GM21737 (cell line): Measurements from ENCODE around the gene PPFIA3.

Experiments
- ATAC-seq: cut with Tn5 transposase; IDR thresholded peaks from one replicate; pipeline ENCODE4 v1.9.1; 2021; ENCODE audit warnings: mild to moderate bottlenecking, moderate library complexity; ENCODE audit not compliant: unreplicated experiment

PPFIA3 gene

GRCh38 chr19:49102303-49102702, 17.0 kb upstream of the PPFIA3 start:
- no peak for ATAC-seq

- ATAC-seq: no peak
Observed at GRCh38 chr19:49103331-49104085, 15.8 kb upstream of the PPFIA3 start.

- ATAC-seq: no peak
Observed at GRCh38 chr19:49104229-49104864, 15.0 kb upstream of the PPFIA3 start.

GRCh38 chr19:49106648-49107135, 12.7 kb upstream of the PPFIA3 start:
- ATAC-seq: no peak

- ATAC-seq: no peak
Observed at GRCh38 chr19:49107625-49108459, 11.5 kb upstream of the PPFIA3 start.

GRCh38 chr19:49109051-49109450, 10.3 kb upstream of the PPFIA3 start:
- no peak for ATAC-seq

- no peak for ATAC-seq
Observed at GRCh38 chr19:49109569-49110233, 9.6 kb upstream of the PPFIA3 start.

GRCh38 chr19:49110567-49110966, 8.8 kb upstream of the PPFIA3 start:
- no peak for ATAC-seq

- ATAC-seq: no peak
Observed at GRCh38 chr19:49111218-49111998, 7.9 kb upstream of the PPFIA3 start.

- peak; percentile 51 for ATAC-seq
Observed at GRCh38 chr19:49113762-49114629, 5.3 kb upstream of the PPFIA3 start, which contains the start of gene LIN7B. Gene LIN7B (plus strand): TSS chr19:49114370. CDS start chr19:49114405, 35 bp downstream.

- ATAC-seq: no peak
Observed at GRCh38 chr19:49114630-49115363, 4.5 kb upstream of the PPFIA3 start.

GRCh38 chr19:49116544-49116943, 2.8 kb upstream of the PPFIA3 start:
- ATAC-seq: no peak

GRCh38 chr19:49117677-49118564, 1.4 kb upstream of the PPFIA3 start:
- ATAC-seq: no peak

- ATAC-seq: peak; percentile 70
Observed at GRCh38 chr19:49118565-49119410, 556 bp upstream of the PPFIA3 start, which contains the start of gene C19orf73. Gene C19orf73 (minus strand): TSS chr19:49119143. CDS start chr19:49119022, 121 bp downstream.

GRCh38 chr19:49120325-49120683, 960 bp downstream of the PPFIA3 start:
- no peak for ATAC-seq

GRCh38 chr19:49120868-49121267, 1.5 kb downstream of the PPFIA3 start:
- no peak for ATAC-seq
